ENCODE results near the gene PLA2G15. TPM values are rescaled to one million over a fixed set of nuclear protein-coding genes. Genes with fewer than 3 reads are reported as not detected.
A peak's percentile ranks its signal among the peaks of the same experiment; 100 is the strongest.

Gene PLA2G15
- total RNA-seq, 1 experiment from 2014 or later, result 33.2 TPM

- H3K36me3 ChIP-seq (ENCODE audit: control insufficient read depth, insufficient read depth, low read length), result no peaks in the 10 kb centered on the region
- H3K36me3 Mint-ChIP-seq (ENCODE audit: insufficient read depth, unreplicated experiment), result peaks cover 70% of the 10 kb centered on the region
- peak overlapping the region; percentile 79 for H3K4me3 ChIP-seq (ENCODE audit: low read depth, low read length)
- peaks cover 18% of the 10 kb centered on the region for H3K4me1 ChIP-seq
- POLR2A ChIA-PET, result interaction anchor here (0.5 to 3.1 kb wide), 11 partner anchors 7 to 391 kb away, joined by 3 to 59 read pairs (median 6); partner anchors contain the start of genes NFATC3, PRMT7, SLC12A4 and SLC7A6
- peak overlapping the region; percentile 98 for H3K27ac Mint-ChIP-seq (ENCODE audit: unreplicated experiment)
- no peaks in the 10 kb centered on the region for H3K9me3 Mint-ChIP-seq (ENCODE audit: unreplicated experiment)
- peaks cover 19% of the 10 kb centered on the region for H3K4me1 Mint-ChIP-seq (ENCODE audit: low read depth, unreplicated experiment)
- no peaks in the 10 kb centered on the region for H3K27me3 Mint-ChIP-seq (ENCODE audit: insufficient read depth, unreplicated experiment)
- BruUV-seq (replicated peaks), result no TSS peak
- TF ChIP-seq, protein P1, sequence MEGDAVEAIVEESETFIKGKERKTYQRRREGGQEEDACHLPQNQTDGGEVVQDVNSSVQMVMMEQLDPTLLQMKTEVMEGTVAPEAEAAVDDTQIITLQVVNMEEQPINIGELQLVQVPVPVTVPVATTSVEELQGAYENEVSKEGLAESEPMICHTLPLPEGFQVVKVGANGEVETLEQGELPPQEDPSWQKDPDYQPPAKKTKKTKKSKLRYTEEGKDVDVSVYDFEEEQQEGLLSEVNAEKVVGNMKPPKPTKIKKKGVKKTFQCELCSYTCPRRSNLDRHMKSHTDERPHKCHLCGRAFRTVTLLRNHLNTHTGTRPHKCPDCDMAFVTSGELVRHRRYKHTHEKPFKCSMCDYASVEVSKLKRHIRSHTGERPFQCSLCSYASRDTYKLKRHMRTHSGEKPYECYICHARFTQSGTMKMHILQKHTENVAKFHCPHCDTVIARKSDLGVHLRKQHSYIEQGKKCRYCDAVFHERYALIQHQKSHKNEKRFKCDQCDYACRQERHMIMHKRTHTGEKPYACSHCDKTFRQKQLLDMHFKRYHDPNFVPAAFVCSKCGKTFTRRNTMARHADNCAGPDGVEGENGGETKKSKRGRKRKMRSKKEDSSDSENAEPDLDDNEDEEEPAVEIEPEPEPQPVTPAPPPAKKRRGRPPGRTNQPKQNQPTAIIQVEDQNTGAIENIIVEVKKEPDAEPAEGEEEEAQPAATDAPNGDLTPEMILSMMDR (IDR thresholded peaks at IDR 0.05; ENCODE audit: insufficient read depth in 1 of 2, low read depth in 1 of 2, low read length in 1 of 2, severe bottlenecking in 1 of 2, unreplicated experiment in 1 of 2), result no peak
- CTCF ChIA-PET, result interaction anchor here (0.6 to 3.4 kb wide), 7 partner anchors 20 to 354 kb away, joined by 3 to 20 read pairs (median 4); partner anchors contain the start of genes PRMT7, SLC7A6 and SLC7A6OS
- intact Hi-C loops (cut with micrococcal nuclease; ENCODE audit: unreplicated experiment), result loop anchor here (1.0 kb wide), 3 partner anchors 8 to 91 kb away; partner anchors contain the start of gene PLA2G15
- no peaks in the 10 kb centered on the region for H3K27me3 ChIP-seq (replicated peaks; ENCODE audit: control insufficient read depth, insufficient read depth, low read length)
- peak overlapping the region; percentile 81 for H3K4me3 Mint-ChIP-seq (ENCODE audit: unreplicated experiment)
- no peaks in the 10 kb centered on the region; the same call in 1 of the 2 replicates for H3K9me3 ChIP-seq
- peak; percentile 100 for DNase-seq
These were observed 7.7 kb upstream of the PLA2G15 start for GRCh38 chr16:68237243-68238028.

DNA sequence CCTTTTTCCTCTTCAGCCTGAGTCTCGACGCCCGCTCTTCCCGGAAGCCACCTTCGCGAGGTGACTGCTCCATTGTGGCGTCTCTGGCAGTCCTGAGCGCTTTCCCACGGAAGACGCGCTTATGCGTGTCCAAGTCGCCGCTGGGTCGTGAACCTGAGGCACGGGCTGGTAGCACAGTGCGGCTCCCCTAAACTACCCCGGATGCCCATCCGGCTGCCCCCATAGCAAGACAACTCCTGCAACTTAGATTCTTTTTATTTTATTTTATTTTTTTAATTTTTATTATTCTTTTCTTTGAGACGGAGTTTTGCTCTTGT, 7.2 kb upstream of the PLA2G15 start:
- Histone ChIP-seq H3K36me3 (ENCODE audit: control insufficient read depth, insufficient read depth, low read length) (no peaks in the 10 kb centered on the region), H3K9me3 (no peaks in the 10 kb centered on the region; the same call in 1 of the 2 replicates), H3K4me1 (peaks cover 18% of the 10 kb centered on the region), H3K27me3 (replicated peaks; ENCODE audit: control insufficient read depth, insufficient read depth, low read length) (no peaks in the 10 kb centered on the region), H3K4me3 (ENCODE audit: low read depth, low read length) (peak overlapping the region; percentile 52)
- Mint-ChIP-seq H3K4me1 (ENCODE audit: low read depth, unreplicated experiment) (peaks cover 19% of the 10 kb centered on the region), H3K9me3 (ENCODE audit: unreplicated experiment) (no peaks in the 10 kb centered on the region), H3K36me3 (ENCODE audit: insufficient read depth, unreplicated experiment) (peaks cover 70% of the 10 kb centered on the region), H3K27ac (ENCODE audit: unreplicated experiment) (peak overlapping the region; percentile 98), H3K4me3 (ENCODE audit: unreplicated experiment) (peak overlapping the region; percentile 81), H3K27me3 (ENCODE audit: insufficient read depth, unreplicated experiment) (no peaks in the 10 kb centered on the region)
- intact Hi-C loops (cut with micrococcal nuclease; ENCODE audit: unreplicated experiment), result no loop called here
- ChIA-PET CTCF (interaction anchor here (1.0 to 3.4 kb wide), 4 partner anchors 24 to 354 kb away, joined by 3 to 20 read pairs (median 10); partner anchors contain the start of gene SLC7A6), POLR2A (interaction anchor here (0.6 to 3.1 kb wide), 8 partner anchors 20 to 378 kb away, joined by 3 to 59 read pairs (median 10); partner anchors contain the start of genes NFATC3, PRMT7, SLC12A4 and SLC7A6)
- TF ChIP-seq, protein P1 (IDR thresholded peaks at IDR 0.05; ENCODE audit: insufficient read depth in 1 of 2, low read depth in 1 of 2, low read length in 1 of 2, severe bottlenecking in 1 of 2, unreplicated experiment in 1 of 2), result no peak
- BruUV-seq (replicated peaks), result no TSS peak
- no peak for DNase-seq

DNA sequence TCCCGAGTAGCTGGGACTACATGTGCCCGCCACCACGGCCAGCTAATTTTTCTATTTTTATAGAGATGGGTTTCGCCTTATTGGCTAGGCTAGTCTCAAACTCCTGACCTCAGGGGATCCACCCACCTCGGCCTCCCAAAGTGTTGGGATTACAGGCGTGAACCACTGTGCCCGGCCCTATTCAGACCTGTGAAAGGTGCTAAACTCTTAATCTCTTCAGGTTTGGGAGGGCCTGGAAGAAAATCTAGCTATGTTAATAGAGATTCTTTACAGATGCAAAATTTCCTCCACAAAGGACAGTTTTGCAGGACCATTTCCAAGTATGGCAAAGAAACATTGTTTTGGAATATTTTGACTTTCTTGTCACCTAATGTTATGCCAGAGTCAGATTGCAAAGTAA, 3.1 kb upstream of the PLA2G15 start:
- Histone ChIP-seq H3K4me3 (ENCODE audit: low read depth, low read length) (no peak overlapping the region), H3K9me3 (no peaks in the 10 kb centered on the region; the same call in 1 of the 2 replicates), H3K4me1 (peaks cover 15% of the 10 kb centered on the region), H3K27me3 (replicated peaks; ENCODE audit: control insufficient read depth, insufficient read depth, low read length) (no peaks in the 10 kb centered on the region), H3K36me3 (ENCODE audit: control insufficient read depth, insufficient read depth, low read length) (no peaks in the 10 kb centered on the region)
- Mint-ChIP-seq H3K27me3 (ENCODE audit: insufficient read depth, unreplicated experiment) (no peaks in the 10 kb centered on the region), H3K9me3 (ENCODE audit: unreplicated experiment) (no peaks in the 10 kb centered on the region), H3K4me1 (ENCODE audit: low read depth, unreplicated experiment) (peaks cover 14% of the 10 kb centered on the region), H3K27ac (ENCODE audit: unreplicated experiment) (no peak overlapping the region), H3K4me3 (ENCODE audit: unreplicated experiment) (no peak overlapping the region), H3K36me3 (ENCODE audit: insufficient read depth, unreplicated experiment) (peaks cover 47% of the 10 kb centered on the region)
- no peak for DNase-seq
- intact Hi-C loops (cut with micrococcal nuclease; ENCODE audit: unreplicated experiment), result no loop called here
- ChIA-PET CTCF (interaction anchor here (1.1 kb wide), 1 partner anchor 18 kb away, joined by 3 read pairs; no protein-coding TSS in a partner anchor), POLR2A (no interaction called here)
- BruUV-seq (replicated peaks), result no TSS peak
- TF ChIP-seq, protein P1 (IDR thresholded peaks at IDR 0.05; ENCODE audit: insufficient read depth in 1 of 2, low read depth in 1 of 2, low read length in 1 of 2, severe bottlenecking in 1 of 2, unreplicated experiment in 1 of 2), result no peak

All from Caco-2 (cell line).